ENCODE data around the gene MYO3B. TPM values are rescaled to one million over a fixed set of nuclear protein-coding genes. Genes with fewer than 3 reads are reported as not detected.

MYO3B gene
- total RNA-seq, 4 donors from 2014 or later = 0.48 TPM; not detected in 3

DNA sequence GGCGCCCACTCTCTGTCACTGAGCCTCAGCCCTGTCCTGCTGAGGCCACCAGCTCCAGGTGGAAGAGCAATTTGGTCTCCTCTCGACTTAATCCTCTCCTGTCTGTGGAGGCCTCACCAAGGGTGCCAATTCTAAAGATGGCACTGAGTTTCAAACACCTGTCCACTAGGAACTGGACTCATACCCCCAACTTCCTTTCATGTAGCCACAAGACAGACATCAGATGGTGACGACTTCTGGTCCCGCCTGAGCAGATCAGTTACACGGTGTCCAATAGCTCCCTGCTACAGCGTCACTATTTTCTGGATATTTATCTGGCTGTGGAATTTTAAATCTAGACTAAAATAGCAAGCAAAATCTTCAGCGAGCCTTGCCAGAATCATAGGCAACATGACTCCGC is 512.7 kb downstream of the MYO3B start:
- no peaks in the 10 kb centered on the region for H3K27me3 ChIP-seq
- no peak for DNase-seq
- no peak overlapping the region for H3K4me3 ChIP-seq
- in situ Hi-C loops (cut with MboI; ENCODE audit: low pct_ligation_motif_present in 1 of 4, low pct_unique_long_range_greater_than_20kb in 1 of 4, low sequenced_read_pairs in 3 of 4) (no loop called here), intact Hi-C loops (cut with DNase I; ENCODE audit: low total_unique reads) (no loop called here)
- TF ChIP-seq EP300 (IDR thresholded peaks at IDR 0.05; ENCODE audit: low read depth) (no peak), POLR2A (IDR thresholded peaks at IDR 0.05) (no peak), POLR2AphosphoS5 (IDR thresholded peaks at IDR 0.05) (no peak)
- TF ChIP-seq, protein P1, sequence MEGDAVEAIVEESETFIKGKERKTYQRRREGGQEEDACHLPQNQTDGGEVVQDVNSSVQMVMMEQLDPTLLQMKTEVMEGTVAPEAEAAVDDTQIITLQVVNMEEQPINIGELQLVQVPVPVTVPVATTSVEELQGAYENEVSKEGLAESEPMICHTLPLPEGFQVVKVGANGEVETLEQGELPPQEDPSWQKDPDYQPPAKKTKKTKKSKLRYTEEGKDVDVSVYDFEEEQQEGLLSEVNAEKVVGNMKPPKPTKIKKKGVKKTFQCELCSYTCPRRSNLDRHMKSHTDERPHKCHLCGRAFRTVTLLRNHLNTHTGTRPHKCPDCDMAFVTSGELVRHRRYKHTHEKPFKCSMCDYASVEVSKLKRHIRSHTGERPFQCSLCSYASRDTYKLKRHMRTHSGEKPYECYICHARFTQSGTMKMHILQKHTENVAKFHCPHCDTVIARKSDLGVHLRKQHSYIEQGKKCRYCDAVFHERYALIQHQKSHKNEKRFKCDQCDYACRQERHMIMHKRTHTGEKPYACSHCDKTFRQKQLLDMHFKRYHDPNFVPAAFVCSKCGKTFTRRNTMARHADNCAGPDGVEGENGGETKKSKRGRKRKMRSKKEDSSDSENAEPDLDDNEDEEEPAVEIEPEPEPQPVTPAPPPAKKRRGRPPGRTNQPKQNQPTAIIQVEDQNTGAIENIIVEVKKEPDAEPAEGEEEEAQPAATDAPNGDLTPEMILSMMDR (IDR thresholded peaks at IDR 0.05) = no peak
- 87 to 93% methylated on average over 5 to 8 of the region's 8 CpGs for WGBS, 2 donors (ENCODE audit: low coverage in 1 of 2)
- H3K27ac ChIP-seq = no peak overlapping the region
- H3K4me1 ChIP-seq = no peaks in the 10 kb centered on the region
- H3K36me3 ChIP-seq = no peaks in the 10 kb centered on the region
- H3K9me3 ChIP-seq = no peaks in the 10 kb centered on the region

DNA sequence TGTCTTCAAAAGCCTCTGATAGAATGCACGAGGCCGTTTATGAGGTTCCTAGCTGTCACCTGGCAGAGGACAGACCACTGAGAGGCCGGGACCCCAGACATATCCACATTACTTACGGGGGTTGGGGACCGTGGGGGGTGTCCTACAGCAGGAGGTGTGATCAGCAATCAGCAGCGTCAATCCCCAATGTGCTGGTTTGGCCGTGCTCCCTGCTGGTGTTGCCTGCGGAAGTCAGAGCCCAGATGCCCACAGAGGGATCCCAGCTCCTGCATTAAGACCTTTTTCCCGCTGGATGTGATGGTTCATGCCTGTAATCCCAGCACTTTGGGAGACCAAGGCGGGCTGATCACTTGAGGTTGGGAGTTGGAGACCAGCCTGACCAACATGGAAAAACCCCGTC is 516.4 kb downstream of the MYO3B start:
- TF ChIP-seq POLR2A (IDR thresholded peaks at IDR 0.05) (no peak), POLR2AphosphoS5 (IDR thresholded peaks at IDR 0.05) (no peak), EP300 (IDR thresholded peaks at IDR 0.05; ENCODE audit: low read depth) (no peak)
- TF ChIP-seq, protein P1 (IDR thresholded peaks at IDR 0.05) = no peak
- Histone ChIP-seq H3K4me1 (no peaks in the 10 kb centered on the region), H3K27me3 (no peaks in the 10 kb centered on the region), H3K9me3 (no peaks in the 10 kb centered on the region), H3K27ac (no peak overlapping the region), H3K4me3 (no peak overlapping the region), H3K36me3 (no peaks in the 10 kb centered on the region)
- intact Hi-C loops (cut with DNase I; ENCODE audit: low total_unique reads) (no loop called here), in situ Hi-C loops (cut with MboI; ENCODE audit: low pct_ligation_motif_present in 1 of 4, low pct_unique_long_range_greater_than_20kb in 1 of 4, low sequenced_read_pairs in 3 of 4) (no loop called here)
- DNase-seq = no peak
- 92% methylated on average over 11 of the region's 11 CpGs; no CpG with 5 or more reads in 1 of the 2 donors for WGBS, 2 donors (ENCODE audit: low coverage in 1 of 2)

DNA sequence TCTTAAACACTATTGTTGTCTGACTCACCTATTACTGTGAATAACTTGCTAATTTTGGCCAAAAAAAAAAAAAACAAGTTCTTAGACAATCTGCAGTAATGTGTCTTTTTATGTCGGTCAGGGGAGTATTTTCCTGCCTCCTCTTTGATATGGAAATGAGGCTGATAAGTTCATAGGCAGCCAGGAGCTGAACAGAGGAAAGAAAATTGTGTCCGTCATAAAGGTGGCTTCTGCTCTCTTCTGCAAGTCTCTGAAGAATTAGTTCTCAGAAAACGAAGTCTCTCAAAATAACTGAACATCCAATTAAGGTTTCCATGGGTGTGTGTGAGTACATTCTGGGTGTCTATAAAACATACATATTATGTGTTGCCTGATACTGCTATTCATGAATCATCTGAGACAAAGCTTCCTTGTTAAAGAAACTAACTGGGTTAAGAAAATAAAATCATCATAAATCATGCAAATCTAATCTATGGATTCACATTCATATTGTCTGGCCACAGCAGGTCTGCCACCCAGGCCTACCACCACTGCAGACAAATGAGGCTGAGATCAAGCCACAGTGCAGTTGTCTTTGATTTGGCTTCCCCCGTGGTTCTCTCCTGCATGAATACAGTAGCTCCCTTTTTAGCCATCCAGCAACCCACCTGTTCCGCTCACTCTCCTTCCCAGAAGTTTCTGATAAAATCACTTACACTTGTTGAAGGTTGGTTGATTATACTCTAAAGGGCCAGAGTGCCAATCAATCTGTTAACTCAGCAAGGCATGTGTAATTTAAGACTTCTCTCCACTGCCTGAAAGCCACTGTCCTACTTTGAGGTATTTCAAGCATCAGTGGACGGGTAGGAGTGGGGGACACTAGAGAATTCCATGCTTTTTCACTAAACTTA is 517.8 kb downstream of the MYO3B start:
- intact Hi-C loops (cut with DNase I; ENCODE audit: low total_unique reads) (no loop called here), in situ Hi-C loops (cut with MboI; ENCODE audit: low pct_ligation_motif_present in 1 of 4, low pct_unique_long_range_greater_than_20kb in 1 of 4, low sequenced_read_pairs in 3 of 4) (no loop called here)
- Histone ChIP-seq H3K4me1 (no peaks in the 10 kb centered on the region), H3K36me3 (no peaks in the 10 kb centered on the region), H3K27ac (no peak overlapping the region), H3K27me3 (no peaks in the 10 kb centered on the region), H3K9me3 (no peaks in the 10 kb centered on the region), H3K4me3 (no peak overlapping the region)
- 51 to 60% methylated on average over 5 to 6 of the region's 6 CpGs for WGBS, 2 donors (ENCODE audit: low coverage in 1 of 2)
- no peak for DNase-seq
- TF ChIP-seq, protein P1 (IDR thresholded peaks at IDR 0.05) = no peak
- TF ChIP-seq POLR2A (IDR thresholded peaks at IDR 0.05) = no peak
- no peak for TF ChIP-seq EP300 (IDR thresholded peaks at IDR 0.05; ENCODE audit: low read depth)
- TF ChIP-seq POLR2AphosphoS5 (IDR thresholded peaks at IDR 0.05) = no peak

DNA sequence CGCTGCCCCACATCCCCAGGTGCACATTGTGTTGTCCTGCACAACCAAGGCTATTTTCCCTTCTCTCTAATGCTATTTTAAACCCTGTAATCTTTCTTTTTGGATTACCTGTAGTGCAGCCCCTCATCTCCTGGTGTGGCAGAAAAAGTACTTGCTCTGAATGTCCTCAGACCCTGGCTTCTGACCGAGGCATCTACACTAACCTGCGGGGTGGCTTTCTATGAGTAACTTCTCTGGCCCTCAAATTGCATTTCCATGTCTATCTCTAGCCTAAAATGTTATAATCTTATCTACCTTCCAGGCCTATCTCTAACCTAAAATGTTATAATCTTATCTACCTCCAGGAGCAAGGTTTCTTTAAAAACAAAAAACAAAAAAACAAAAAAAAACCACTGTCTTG is 519.0 kb downstream of the MYO3B start:
- no peak for DNase-seq
- 86 to 90% methylated on average over 2 to 3 of the region's 3 CpGs for WGBS, 2 donors (ENCODE audit: low coverage in 1 of 2)
- Histone ChIP-seq H3K36me3 (no peaks in the 10 kb centered on the region), H3K4me3 (no peak overlapping the region), H3K27ac (no peak overlapping the region), H3K27me3 (no peaks in the 10 kb centered on the region), H3K4me1 (no peaks in the 10 kb centered on the region), H3K9me3 (no peaks in the 10 kb centered on the region)
- TF ChIP-seq POLR2AphosphoS5 (IDR thresholded peaks at IDR 0.05) (no peak), POLR2A (IDR thresholded peaks at IDR 0.05) (no peak), EP300 (IDR thresholded peaks at IDR 0.05; ENCODE audit: low read depth) (no peak)
- TF ChIP-seq, protein P1 (IDR thresholded peaks at IDR 0.05) = no peak
- in situ Hi-C loops (cut with MboI; ENCODE audit: low pct_ligation_motif_present in 1 of 4, low pct_unique_long_range_greater_than_20kb in 1 of 4, low sequenced_read_pairs in 3 of 4) = no loop called here
- intact Hi-C loops (cut with DNase I; ENCODE audit: low total_unique reads) = no loop called here
